CD4-positive, alpha-beta T cell treated with Interleukin-17A for 1 hour (primary cell): ENCODE measurements around the gene TTC27.
"Not testable (repeated sequence)": the region's sequence is repeated elsewhere in the genome, so short reads cannot be mapped to it uniquely, and the experiment has no call there.

ENCODE experiments used
- DNase-seq: peaks from one replicate; pipeline ENCODE4 v3.0.0-alpha.2; 2020

TTC27 gene

GRCh38 chr2:32862269-32863055 lies 234.6 kb downstream of the TTC27 start:
- DNase-seq, result no peak

DNA sequence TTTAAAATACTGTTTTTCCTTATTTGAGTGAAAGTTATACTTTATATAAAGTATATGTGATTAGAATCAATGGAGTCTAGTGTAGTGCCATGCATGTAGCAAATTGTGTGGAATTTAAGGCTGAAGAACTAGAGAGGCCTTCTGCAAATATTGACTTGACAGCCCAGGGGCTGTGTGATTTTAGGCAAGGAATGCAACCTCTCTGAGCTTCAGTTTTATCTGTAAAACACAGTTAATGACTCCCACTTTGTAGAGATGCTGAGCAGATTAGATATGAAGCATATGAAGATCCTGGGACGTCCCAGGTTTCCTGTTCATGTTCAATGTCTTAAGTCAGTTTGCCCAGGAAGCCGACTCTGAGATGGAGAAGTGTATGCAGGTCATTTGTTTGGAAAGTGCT lies 235.5 kb downstream of the TTC27 start:
- no peak for DNase-seq

DNA sequence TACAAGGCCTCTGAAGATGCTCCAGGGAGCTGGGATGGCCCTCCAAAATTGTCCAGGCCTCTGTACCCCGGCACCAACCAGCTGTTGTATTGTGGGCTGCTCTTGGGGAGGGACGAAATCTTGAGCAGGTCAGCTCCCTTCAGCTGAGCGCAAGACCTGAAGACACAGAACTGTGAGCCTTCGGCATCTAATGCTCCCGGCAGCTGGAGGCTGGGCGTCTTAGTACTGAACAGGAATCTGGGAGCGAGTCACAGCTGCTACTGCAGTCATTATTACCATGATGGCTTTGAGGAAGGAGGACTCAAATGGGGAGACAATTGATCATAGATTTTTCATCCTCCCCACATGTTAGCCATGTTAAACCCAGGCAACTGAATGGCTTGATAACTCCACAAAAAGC lies 236.0 kb downstream of the TTC27 start:
- no peak for DNase-seq

DNA sequence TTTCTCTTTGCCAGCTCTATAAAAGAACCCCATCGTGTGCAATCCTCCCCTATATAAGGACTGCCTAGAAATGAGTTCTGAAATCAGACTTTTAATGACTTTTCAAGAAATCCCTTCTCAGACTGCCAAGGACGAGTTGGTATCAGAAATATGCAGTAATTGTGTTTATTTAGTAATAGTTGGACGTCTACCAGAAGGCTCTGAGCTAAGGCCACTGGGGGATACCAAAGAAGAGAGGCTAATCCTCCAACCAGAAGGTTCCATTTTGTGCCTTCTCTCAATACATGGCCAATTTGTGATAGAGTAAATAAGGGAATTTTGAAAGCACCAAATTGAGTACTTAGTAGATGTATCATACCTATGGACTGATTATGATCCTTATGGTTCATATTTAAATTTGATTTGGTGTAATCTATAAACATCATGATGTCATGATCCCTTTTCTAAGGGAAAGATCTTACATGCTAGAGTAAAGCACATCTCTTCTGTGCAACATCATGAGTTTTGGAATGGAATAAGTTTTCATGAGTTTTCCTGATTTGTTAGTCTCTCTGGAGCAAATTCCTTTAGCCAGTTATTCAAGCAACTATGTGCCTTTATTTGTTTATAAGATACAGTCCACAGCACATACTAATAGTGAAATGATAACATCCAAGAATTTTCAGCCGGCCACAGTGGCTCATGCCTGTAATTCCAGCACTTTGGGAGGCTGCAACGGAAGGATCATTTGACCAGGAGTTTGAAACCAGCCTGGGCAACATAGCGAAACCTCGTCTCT lies 236.7 kb downstream of the TTC27 start:
- DNase-seq, result no peak

DNA sequence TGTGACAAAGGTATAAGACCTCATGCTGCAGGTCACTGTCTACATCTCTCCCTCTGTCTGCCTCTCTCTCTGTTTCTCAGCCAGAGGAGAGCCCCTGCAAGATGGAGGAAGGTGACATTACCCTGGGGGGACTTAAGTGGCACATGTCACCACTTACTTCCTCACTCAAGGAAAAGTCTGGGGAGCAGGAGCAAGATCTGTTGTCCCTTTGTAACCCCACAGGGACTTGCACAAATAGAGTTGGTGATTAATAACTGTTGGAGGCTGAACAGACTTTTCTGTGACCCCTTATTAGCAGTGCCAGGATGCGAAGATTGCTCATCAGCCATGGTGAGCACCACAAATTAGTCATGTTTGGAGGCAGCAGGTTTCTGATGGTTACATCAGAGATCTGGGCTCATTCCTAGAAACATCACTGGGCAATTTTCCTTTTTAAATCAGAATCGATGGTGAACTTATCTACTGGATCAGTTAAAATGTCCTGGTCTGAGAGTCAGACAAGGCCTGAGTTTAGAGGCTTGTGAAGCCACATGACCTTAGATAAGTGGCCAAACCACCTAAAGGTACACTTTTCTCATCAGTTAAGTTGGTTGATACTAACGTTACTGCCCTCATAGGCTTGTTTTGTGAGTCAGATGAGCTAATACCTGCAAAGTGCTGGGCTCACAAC lies 237.7 kb downstream of the TTC27 start:
- no peak for DNase-seq

GRCh38 chr2:32866462-32866861 lies 238.6 kb downstream of the TTC27 start:
- DNase-seq, result not testable (repeated sequence)
